ENCODE measurements around the gene COL6A3. TPM values are rescaled to one million over a fixed set of nuclear protein-coding genes. Genes with fewer than 3 reads are reported as not detected.

COL6A3 gene
- total and polyA plus RNA-seq, 3 experiments from 2014 or later: 0.56 to 9.5 (median 7.0) TPM

DNA sequence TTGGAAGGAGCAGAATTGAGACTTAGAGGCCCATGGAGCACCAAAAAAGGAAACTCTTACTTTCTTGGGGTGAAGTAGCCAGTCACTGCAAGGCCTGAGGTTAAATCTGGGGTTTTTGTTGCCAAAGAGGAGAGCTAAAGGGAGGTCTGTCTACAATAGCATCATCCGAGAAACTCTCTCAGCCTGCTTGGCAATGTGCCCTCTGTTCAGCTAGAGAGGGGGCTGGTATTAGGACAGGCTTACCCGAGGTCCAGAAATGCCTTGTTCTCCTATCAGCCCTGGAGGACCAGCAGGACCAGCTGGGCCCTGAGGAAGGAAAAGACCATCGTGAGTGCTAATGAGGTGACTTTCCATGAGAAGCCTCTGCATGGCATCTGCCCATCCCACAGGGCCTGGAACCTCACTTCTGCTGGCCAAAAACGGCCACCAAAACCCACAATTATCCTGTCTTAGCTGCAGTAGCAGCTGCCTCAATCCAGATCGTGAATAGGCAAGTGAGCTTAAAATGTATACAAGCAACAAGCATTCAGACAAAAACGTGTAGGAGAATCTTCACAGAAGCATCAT lies 61.6 kb downstream of the COL6A3 start:
- no peaks in the 10 kb centered on the region for H3K36me3 ChIP-seq (ENCODE audit: insufficient read depth, low read length)
- H3K27me3 ChIP-seq (ENCODE audit: insufficient read depth, low read length, poor library complexity, severe bottlenecking): no peaks in the 10 kb centered on the region
- Mint-ChIP-seq H3K36me3 (peaks cover 0 to 3% (median 0%) of the 10 kb centered on the region in 3 donors), H3K4me3 (no peak overlapping the region), H3K9me3 (no peaks in the 10 kb centered on the region), H3K4me1 (no peaks in the 10 kb centered on the region), H3K27me3 (no peaks in the 10 kb centered on the region), H3K27ac (no peak overlapping the region)
- DNase-seq: no peak
- H3K4me1 ChIP-seq (ENCODE audit: insufficient read depth, low read length): no peaks in the 10 kb centered on the region
- ChIA-PET POLR2A (no interaction called here), CTCF (interaction anchor here (0.9 kb wide), 1 partner anchor 69 kb away, joined by 3 read pairs; no protein-coding TSS in a partner anchor)
- H3K4me3 ChIP-seq (ENCODE audit: low read length): no peak overlapping the region
- H3K27ac ChIP-seq (ENCODE audit: low read depth, low read length): no peak overlapping the region
- no peaks in the 10 kb centered on the region for H3K9me3 ChIP-seq (ENCODE audit: low read length)

DNA sequence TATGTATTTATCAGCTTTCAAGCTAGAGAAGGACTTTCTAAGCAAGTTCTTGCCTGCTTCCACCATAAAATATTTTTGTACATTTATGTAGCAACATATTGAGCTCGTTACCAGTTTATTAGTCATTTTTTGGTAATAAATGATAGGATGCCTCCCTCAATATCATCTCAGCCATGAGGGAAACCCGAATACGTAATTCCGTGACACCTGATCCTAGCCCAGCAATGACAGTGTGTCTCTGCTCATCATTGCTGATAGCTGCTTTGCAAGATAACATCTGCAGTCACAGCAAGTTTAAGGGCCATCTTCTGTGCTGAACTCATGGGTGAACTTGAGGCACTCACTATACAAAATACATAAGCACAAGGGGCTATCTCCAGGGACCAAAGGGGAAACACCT lies 62.2 kb downstream of the COL6A3 start:
- Histone ChIP-seq H3K9me3 (ENCODE audit: low read length) (no peaks in the 10 kb centered on the region), H3K4me1 (ENCODE audit: insufficient read depth, low read length) (no peaks in the 10 kb centered on the region), H3K4me3 (ENCODE audit: low read length) (no peak overlapping the region), H3K27ac (ENCODE audit: low read depth, low read length) (no peak overlapping the region), H3K36me3 (ENCODE audit: insufficient read depth, low read length) (no peaks in the 10 kb centered on the region), H3K27me3 (ENCODE audit: insufficient read depth, low read length, poor library complexity, severe bottlenecking) (no peaks in the 10 kb centered on the region)
- POLR2A ChIA-PET: no interaction called here
- no peak overlapping the region for H3K4me3 Mint-ChIP-seq
- H3K4me1 Mint-ChIP-seq: no peaks in the 10 kb centered on the region
- no peak overlapping the region for H3K27ac Mint-ChIP-seq
- no peak for DNase-seq
- no peaks in the 10 kb centered on the region for H3K27me3 Mint-ChIP-seq
- no peaks in the 10 kb centered on the region for H3K9me3 Mint-ChIP-seq
- H3K36me3 Mint-ChIP-seq: peaks cover 0 to 3% (median 0%) of the 10 kb centered on the region in 3 donors
- CTCF ChIA-PET: no interaction called here

DNA sequence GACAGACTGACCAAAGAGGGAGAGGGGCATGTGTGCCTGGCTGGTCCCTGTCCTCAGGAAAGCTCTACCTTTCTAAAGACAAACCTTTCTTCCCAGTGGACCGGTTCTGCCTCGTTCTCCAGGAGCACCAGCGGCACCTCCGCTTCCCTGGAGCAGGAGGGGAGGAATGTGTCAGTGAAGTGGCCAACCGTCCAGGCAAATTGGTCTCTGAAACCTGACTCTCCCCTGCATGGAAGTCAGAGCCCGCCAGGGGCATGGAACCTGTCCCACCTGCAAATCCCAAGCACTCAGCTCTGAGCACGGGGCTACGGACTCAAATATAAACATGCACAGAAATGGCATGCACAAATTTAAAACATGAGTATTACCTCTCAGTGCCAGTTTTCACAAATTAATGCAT lies 62.9 kb downstream of the COL6A3 start:
- peaks cover 0 to 3% (median 0%) of the 10 kb centered on the region in 3 donors for H3K36me3 Mint-ChIP-seq
- Histone ChIP-seq H3K4me1 (ENCODE audit: insufficient read depth, low read length) (no peaks in the 10 kb centered on the region), H3K9me3 (ENCODE audit: low read length) (no peaks in the 10 kb centered on the region), H3K27ac (ENCODE audit: low read depth, low read length) (no peak overlapping the region), H3K4me3 (ENCODE audit: low read length) (no peak overlapping the region), H3K36me3 (ENCODE audit: insufficient read depth, low read length) (no peaks in the 10 kb centered on the region), H3K27me3 (ENCODE audit: insufficient read depth, low read length, poor library complexity, severe bottlenecking) (no peaks in the 10 kb centered on the region)
- H3K4me3 Mint-ChIP-seq: no peak overlapping the region
- H3K27me3 Mint-ChIP-seq: no peaks in the 10 kb centered on the region
- ChIA-PET POLR2A (no interaction called here), CTCF (no interaction called here)
- H3K27ac Mint-ChIP-seq: no peak overlapping the region
- no peaks in the 10 kb centered on the region for H3K9me3 Mint-ChIP-seq
- no peaks in the 10 kb centered on the region for H3K4me1 Mint-ChIP-seq
- no peak for DNase-seq

DNA sequence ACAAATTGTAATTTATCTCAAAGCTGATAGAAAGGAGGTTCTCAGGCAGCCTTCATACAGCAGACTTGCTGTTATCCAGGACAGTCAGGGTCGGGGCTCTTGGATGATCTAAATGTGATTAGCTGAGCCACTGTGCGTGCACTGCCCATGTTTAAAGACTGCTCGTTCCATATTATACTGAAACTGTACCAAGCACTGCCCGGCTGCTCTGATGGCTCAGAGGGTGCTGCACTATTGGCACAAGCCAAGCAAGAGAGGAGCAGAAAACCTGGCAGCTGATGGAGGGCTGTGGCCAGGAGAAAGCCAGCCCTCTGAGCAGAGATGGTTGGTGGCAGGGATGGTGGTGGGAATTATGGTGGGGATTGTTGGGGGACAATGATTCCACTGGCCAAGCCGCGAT lies 63.4 kb downstream of the COL6A3 start:
- no peaks in the 10 kb centered on the region for H3K9me3 Mint-ChIP-seq
- H3K36me3 Mint-ChIP-seq: peaks cover 0 to 3% (median 0%) of the 10 kb centered on the region in 3 donors
- Histone ChIP-seq H3K4me1 (ENCODE audit: insufficient read depth, low read length) (no peaks in the 10 kb centered on the region), H3K36me3 (ENCODE audit: insufficient read depth, low read length) (no peaks in the 10 kb centered on the region), H3K27ac (ENCODE audit: low read depth, low read length) (no peak overlapping the region), H3K4me3 (ENCODE audit: low read length) (no peak overlapping the region), H3K27me3 (ENCODE audit: insufficient read depth, low read length, poor library complexity, severe bottlenecking) (no peaks in the 10 kb centered on the region), H3K9me3 (ENCODE audit: low read length) (no peaks in the 10 kb centered on the region)
- no peaks in the 10 kb centered on the region for H3K27me3 Mint-ChIP-seq
- DNase-seq: no peak
- ChIA-PET CTCF (no interaction called here), POLR2A (no interaction called here)
- no peak overlapping the region for H3K27ac Mint-ChIP-seq
- no peaks in the 10 kb centered on the region for H3K4me1 Mint-ChIP-seq
- no peak overlapping the region for H3K4me3 Mint-ChIP-seq

DNA sequence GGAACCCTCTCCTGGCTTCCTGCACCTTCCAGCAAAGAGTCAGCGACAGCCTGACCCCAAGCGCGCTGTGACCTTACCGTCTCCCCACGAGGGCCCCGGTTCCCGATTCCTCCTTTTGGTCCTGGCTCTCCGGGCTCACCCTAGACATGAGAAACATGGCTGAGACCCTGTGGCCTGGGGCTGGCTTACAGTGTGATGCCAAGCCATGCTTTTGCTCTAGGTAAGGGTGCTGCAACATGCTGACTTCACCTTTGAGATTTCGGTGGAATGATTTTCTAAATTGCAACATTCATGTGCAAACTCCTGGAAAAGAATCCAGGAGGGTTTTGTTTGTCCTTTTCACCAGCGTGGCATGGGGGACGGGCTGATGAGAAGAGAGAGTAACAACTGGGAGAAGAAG lies 63.9 kb downstream of the COL6A3 start:
- ChIA-PET POLR2A (no interaction called here), CTCF (no interaction called here)
- Mint-ChIP-seq H3K4me3 (no peak overlapping the region), H3K36me3 (peaks cover 0 to 3% (median 0%) of the 10 kb centered on the region in 3 donors), H3K9me3 (no peaks in the 10 kb centered on the region), H3K4me1 (no peaks in the 10 kb centered on the region), H3K27me3 (no peaks in the 10 kb centered on the region), H3K27ac (no peak overlapping the region)
- Histone ChIP-seq H3K4me3 (ENCODE audit: low read length) (no peak overlapping the region), H3K9me3 (ENCODE audit: low read length) (no peaks in the 10 kb centered on the region), H3K4me1 (ENCODE audit: insufficient read depth, low read length) (no peaks in the 10 kb centered on the region), H3K27me3 (ENCODE audit: insufficient read depth, low read length, poor library complexity, severe bottlenecking) (no peaks in the 10 kb centered on the region), H3K27ac (ENCODE audit: low read depth, low read length) (no peak overlapping the region), H3K36me3 (ENCODE audit: insufficient read depth, low read length) (no peaks in the 10 kb centered on the region)
- no peak for DNase-seq

DNA sequence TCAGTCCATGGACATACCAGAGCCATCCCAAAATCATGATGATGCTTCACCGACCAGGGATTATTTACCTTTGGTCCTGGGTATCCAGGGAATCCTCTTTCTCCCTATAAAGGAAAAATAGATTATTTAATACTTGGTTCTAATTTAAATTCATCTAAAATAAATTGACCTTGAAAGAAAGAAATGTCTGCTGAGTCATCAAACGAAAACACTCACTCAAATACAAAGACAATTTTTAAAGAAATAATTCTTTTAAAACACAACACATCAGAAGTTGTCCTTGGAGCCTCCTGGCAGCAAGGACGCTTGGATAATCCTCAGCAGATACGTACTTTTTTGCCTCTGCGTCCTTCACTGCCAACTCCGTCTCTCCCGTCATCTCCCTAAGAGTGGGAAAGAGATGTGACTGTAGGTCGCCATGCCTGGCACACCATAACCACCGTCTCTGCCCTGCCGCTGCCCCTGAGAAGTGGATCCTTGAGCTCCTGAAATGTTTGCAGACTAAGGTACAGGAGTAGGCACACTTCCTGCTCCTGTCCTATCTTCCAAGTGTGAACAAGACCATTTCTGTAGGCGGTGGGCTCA lies 65.6 kb downstream of the COL6A3 start:
- no peak overlapping the region for H3K27ac ChIP-seq (ENCODE audit: low read depth, low read length)
- Mint-ChIP-seq H3K4me3 (no peak overlapping the region), H3K27ac (no peak overlapping the region), H3K36me3 (peaks cover 0 to 3% (median 0%) of the 10 kb centered on the region in 3 donors), H3K9me3 (no peaks in the 10 kb centered on the region), H3K27me3 (no peaks in the 10 kb centered on the region), H3K4me1 (no peaks in the 10 kb centered on the region)
- no peaks in the 10 kb centered on the region for H3K36me3 ChIP-seq (ENCODE audit: insufficient read depth, low read length)
- H3K4me3 ChIP-seq (ENCODE audit: low read length): no peak overlapping the region
- no peaks in the 10 kb centered on the region for H3K4me1 ChIP-seq (ENCODE audit: insufficient read depth, low read length)
- no peaks in the 10 kb centered on the region for H3K9me3 ChIP-seq (ENCODE audit: low read length)
- ChIA-PET POLR2A (no interaction called here), CTCF (no interaction called here)
- DNase-seq: no peak
- no peaks in the 10 kb centered on the region for H3K27me3 ChIP-seq (ENCODE audit: insufficient read depth, low read length, poor library complexity, severe bottlenecking)

DNA sequence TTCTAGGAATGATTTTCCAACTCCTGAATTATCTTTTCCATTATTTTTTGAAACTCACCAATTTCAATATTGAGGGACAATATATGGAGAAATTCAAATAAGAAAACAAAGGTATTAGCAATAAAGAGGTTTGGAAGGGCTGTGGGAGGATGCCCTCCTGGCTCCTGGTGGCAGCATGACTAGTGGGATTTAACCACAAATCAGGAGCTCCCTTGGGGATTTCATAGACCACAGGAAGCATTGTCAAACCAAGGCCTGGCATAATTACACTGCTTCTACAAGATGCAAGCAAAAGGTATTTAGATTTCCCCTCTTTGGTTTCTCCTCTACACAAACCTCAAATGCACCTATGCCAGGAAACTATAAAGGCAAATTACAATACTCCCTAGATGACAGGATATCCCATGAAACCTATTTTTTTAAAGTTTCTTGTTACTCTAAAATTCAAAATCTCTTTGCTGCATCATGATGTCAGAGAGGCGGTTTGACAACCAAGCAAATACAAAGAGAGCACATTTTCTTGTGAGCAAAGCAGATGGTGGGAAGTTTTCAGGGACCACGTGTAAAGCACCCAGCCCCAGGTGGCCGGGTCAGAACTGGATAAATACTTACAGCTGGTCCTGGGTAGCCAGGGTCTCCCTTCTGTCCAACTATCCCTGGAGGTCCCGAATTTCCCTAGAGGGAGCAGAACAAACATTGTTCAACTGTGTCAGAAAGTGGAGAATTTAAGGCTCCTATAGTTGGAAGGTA lies 67.9 kb downstream of the COL6A3 start:
- CTCF ChIA-PET: no interaction called here
- H3K4me3 Mint-ChIP-seq: no peak overlapping the region
- no peaks in the 10 kb centered on the region for H3K27me3 ChIP-seq (ENCODE audit: insufficient read depth, low read length, poor library complexity, severe bottlenecking)
- H3K4me1 Mint-ChIP-seq: no peaks in the 10 kb centered on the region
- no peaks in the 10 kb centered on the region for H3K9me3 Mint-ChIP-seq
- peaks cover 0 to 3% (median 0%) of the 10 kb centered on the region in 3 donors for H3K36me3 Mint-ChIP-seq
- no peak for DNase-seq
- no peaks in the 10 kb centered on the region for H3K27me3 Mint-ChIP-seq
- POLR2A ChIA-PET: no interaction called here
- H3K4me1 ChIP-seq (ENCODE audit: insufficient read depth, low read length): no peaks in the 10 kb centered on the region
- no peak overlapping the region for H3K27ac Mint-ChIP-seq
- H3K9me3 ChIP-seq (ENCODE audit: low read length): no peaks in the 10 kb centered on the region
- no peaks in the 10 kb centered on the region for H3K36me3 ChIP-seq (ENCODE audit: insufficient read depth, low read length)
- H3K4me3 ChIP-seq (ENCODE audit: low read length): no peak overlapping the region
- no peak overlapping the region for H3K27ac ChIP-seq (ENCODE audit: low read depth, low read length)

DNA sequence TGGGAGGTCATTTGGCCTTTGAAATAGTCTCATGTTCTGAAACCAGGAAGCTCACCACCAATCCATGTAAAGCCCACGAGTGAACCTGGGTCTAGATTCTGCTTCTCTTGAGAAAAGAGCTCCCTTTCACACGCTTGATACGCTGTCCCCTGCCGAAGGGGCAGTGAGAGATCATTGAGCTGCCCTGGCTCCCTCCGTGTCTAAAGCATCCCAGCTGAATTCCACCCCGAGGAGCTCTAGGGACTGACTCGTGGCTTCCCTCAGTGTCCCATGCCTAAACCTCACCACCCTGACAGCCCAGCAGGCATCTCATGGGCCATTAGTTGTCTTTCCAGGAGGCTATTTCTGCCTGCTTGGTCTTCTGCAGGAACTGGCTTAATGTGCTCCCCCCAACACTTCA lies 68.6 kb downstream of the COL6A3 start:
- H3K4me1 Mint-ChIP-seq: no peaks in the 10 kb centered on the region
- Histone ChIP-seq H3K36me3 (ENCODE audit: insufficient read depth, low read length) (no peaks in the 10 kb centered on the region), H3K27me3 (ENCODE audit: insufficient read depth, low read length, poor library complexity, severe bottlenecking) (no peaks in the 10 kb centered on the region), H3K9me3 (ENCODE audit: low read length) (no peaks in the 10 kb centered on the region), H3K4me1 (ENCODE audit: insufficient read depth, low read length) (no peaks in the 10 kb centered on the region), H3K27ac (ENCODE audit: low read depth, low read length) (no peak overlapping the region), H3K4me3 (ENCODE audit: low read length) (no peak overlapping the region)
- no peaks in the 10 kb centered on the region for H3K27me3 Mint-ChIP-seq
- H3K36me3 Mint-ChIP-seq: peaks cover 0 to 3% (median 0%) of the 10 kb centered on the region in 3 donors
- no peak for DNase-seq
- POLR2A ChIA-PET: no interaction called here
- no peaks in the 10 kb centered on the region for H3K9me3 Mint-ChIP-seq
- CTCF ChIA-PET: no interaction called here
- no peak overlapping the region for H3K4me3 Mint-ChIP-seq
- H3K27ac Mint-ChIP-seq: no peak overlapping the region
